IMR-90 (cell line): ENCODE data around the gene SSBP3. TPM values are rescaled to one million over a fixed set of nuclear protein-coding genes. Genes with fewer than 3 reads are reported as not detected.

ENCODE experiments used
- ATAC-seq: fragments of 200-7000 bp; cut with Tn5 transposase; 2 replicates; pipeline ENCODE4 v1.9.1; 2020; ENCODE audit warnings: low read depth, mild to moderate bottlenecking, moderate library complexity
- BruUV-seq: library from RNA; stranded (reverse); fragments of 400-500 nt; replicated peaks from 2 replicates; lab custom pipeline; 2021; lab: Mats Ljungman, UMichigan
- CTCF ChIA-PET: fragments of 300-600 bp; formaldehyde crosslinking; extraction: SDS; loops from one replicate; lab custom pipeline; 2021; ENCODE audit warnings: antibody characterized with exemption; lab: Yijun Ruan, JAX
- POLR2A ChIA-PET: fragments of 300-600 bp; sonication (Branson Sonifier 250); formaldehyde crosslinking; loops from one replicate; lab custom pipeline; 2022; ENCODE audit warnings: antibody characterized with exemption; ENCODE audit not compliant: unreplicated experiment; lab: Charles Lee
- DNase-seq: peaks from one replicate; pipeline ENCODE4 v3.0.0; 2013
- H2AFZ ChIP-seq: replicated peaks from 2 replicates; pipeline ENCODE3; 2013; ENCODE audit warnings: low read length, mild to moderate bottlenecking; ENCODE audit not compliant: poor library complexity
- H2AK5ac ChIP-seq: 2 replicates; pipeline ENCODE4 v1.6.1; 2013; ENCODE audit warnings: low read depth, low read length, inconsistent platforms
- H2AK9ac ChIP-seq: replicated peaks from 2 replicates; pipeline ENCODE3; 2013; ENCODE audit warnings: mild to moderate bottlenecking, low read depth, low read length, moderate library complexity; ENCODE audit not compliant: poor library complexity
- H2BK120ac ChIP-seq: 2 replicates; pipeline ENCODE4 v1.6.1; 2013; ENCODE audit warnings: low read depth, low read length, inconsistent platforms
- H2BK15ac ChIP-seq: 3 replicates; pipeline ENCODE4 v1.6.1; 2013; ENCODE audit warnings: low read depth, low read length, inconsistent platforms
- H2BK20ac ChIP-seq: 2 replicates; pipeline ENCODE4 v1.6.1; 2013; ENCODE audit warnings: low read depth, mild to moderate bottlenecking, inconsistent platforms, low read length, moderate library complexity
- H2BK5ac ChIP-seq: 2 replicates; pipeline ENCODE4 v1.6.1; 2013; ENCODE audit warnings: mild to moderate bottlenecking, low read depth, low read length, inconsistent platforms; ENCODE audit not compliant: poor library complexity, severe bottlenecking
- H3K14ac ChIP-seq: replicated peaks from 2 replicates; pipeline ENCODE4 v1.6.1; 2013; ENCODE audit warnings: low read depth, low read length, inconsistent platforms
- H3K18ac ChIP-seq: 2 replicates; pipeline ENCODE4 v1.6.1; 2013; ENCODE audit warnings: low read depth, low read length, control low read depth
- H3K23ac ChIP-seq: 2 replicates; pipeline ENCODE4 v1.6.1; 2013; ENCODE audit warnings: low read depth, low read length, inconsistent platforms
- H3K27ac ChIP-seq: 2 replicates; pipeline ENCODE4 v1.5.1; 2013; ENCODE audit warnings: mild to moderate bottlenecking, control low read depth, low read length; ENCODE audit not compliant: insufficient read depth
- H3K27me3 ChIP-seq: 2 replicates; pipeline ENCODE4 v1.6.1; 2013; ENCODE audit warnings: low read length; ENCODE audit not compliant: control insufficient read depth, insufficient read depth
- H3K36me3 ChIP-seq: 2 replicates; pipeline ENCODE4 v1.6.1; 2013; ENCODE audit warnings: low read length, mixed read lengths; ENCODE audit not compliant: control insufficient read depth, insufficient read depth
- H3K4ac ChIP-seq: 2 replicates; pipeline ENCODE4 v1.6.1; 2013; ENCODE audit warnings: low read depth, low read length, inconsistent platforms
- H3K4me1 ChIP-seq: 2 replicates; pipeline ENCODE4 v1.6.1; 2013; ENCODE audit warnings: low read length, mixed read lengths; ENCODE audit not compliant: control insufficient read depth, insufficient read depth
- H3K4me2 ChIP-seq: 2 replicates; pipeline ENCODE4 v1.6.1; 2013; ENCODE audit warnings: low read depth, mild to moderate bottlenecking, control low read depth, low read length, moderate library complexity
- H3K4me3 ChIP-seq: 2 replicates; pipeline ENCODE4 v1.5.1; 2013; ENCODE audit warnings: low read depth, mild to moderate bottlenecking, control low read depth, low read length, moderate library complexity; ENCODE audit not compliant: insufficient read depth
- H3K56ac ChIP-seq: 2 replicates; pipeline ENCODE4 v1.6.1; 2013; ENCODE audit warnings: low read length, inconsistent platforms; ENCODE audit not compliant: insufficient read depth; ENCODE audit errors: extremely low read depth
- H3K79me1 ChIP-seq, 2 experiments: 2 replicates each; pipeline ENCODE4 v1.6.1; 2013; ENCODE audit warnings: low read length in 2 of 2, inconsistent platforms in 1 of 2, low read depth in 1 of 2
- H3K9ac ChIP-seq: 2 replicates; pipeline ENCODE4 v1.6.1; 2013; ENCODE audit warnings: low read depth, low read length, control low read depth
- H3K9me1 ChIP-seq: 2 replicates; pipeline ENCODE4 v1.6.1; 2013; ENCODE audit warnings: low read length, inconsistent platforms; ENCODE audit not compliant: insufficient read depth
- H3K9me3 ChIP-seq: 2 replicates; pipeline ENCODE4 v1.6.1; 2013; ENCODE audit warnings: low read length; ENCODE audit not compliant: control insufficient read depth, insufficient read depth
- H4K20me1 ChIP-seq: 2 replicates; pipeline ENCODE4 v1.6.1; 2013; ENCODE audit warnings: low read length, inconsistent platforms; ENCODE audit not compliant: insufficient read depth
- H4K5ac ChIP-seq: 2 replicates; pipeline ENCODE4 v1.6.1; 2013; ENCODE audit warnings: mild to moderate bottlenecking, low read depth, low read length, control low read depth
- H4K8ac ChIP-seq, 2 experiments: 2 replicates each; pipeline ENCODE4 v1.6.1; 2013; ENCODE audit warnings: low read depth in 2 of 2, low read length in 2 of 2, control low read depth in 1 of 2, inconsistent platforms in 1 of 2
- H4K91ac ChIP-seq: 2 replicates; pipeline ENCODE4 v1.6.1; 2013; ENCODE audit warnings: low read depth, low read length, inconsistent platforms; ENCODE audit not compliant: insufficient read depth
- CEBPB ChIP-seq: IDR thresholded peaks from 2 replicates; pipeline ENCODE4 v1.6.1; 2012; ENCODE audit warnings: low read depth, low read length, improper control_type of control experiment
- CHD1 ChIP-seq: IDR thresholded peaks from 2 replicates; pipeline ENCODE4 v1.6.1; 2012; ENCODE audit warnings: low read depth, low read length, improper control_type of control experiment
- CTCF ChIP-seq: conservative IDR thresholded peaks from 2 replicates; pipeline ENCODE4 v1.5.1; 2012; ENCODE audit warnings: mild to moderate bottlenecking, low read depth, low read length, improper control_type of control experiment
- ELK1 ChIP-seq: fragments of 150-350 bp; IDR thresholded peaks from 2 replicates; pipeline ENCODE4 v1.6.1; 2016; ENCODE audit warnings: low read depth, mild to moderate bottlenecking, low read length, moderate library complexity, borderline replicate concordance
- FOS ChIP-seq: fragments of 150-350 bp; IDR thresholded peaks from 2 replicates; pipeline ENCODE4 v1.6.1; 2016; ENCODE audit warnings: low read depth, low read length
- MAFK ChIP-seq: IDR thresholded peaks from 2 replicates; pipeline ENCODE4 v1.6.1; 2012; ENCODE audit warnings: low read depth, low read length, improper control_type of control experiment
- MXI1 ChIP-seq: IDR thresholded peaks from 2 replicates; pipeline ENCODE4 v1.6.1; 2012; ENCODE audit warnings: low read depth, mild to moderate bottlenecking, low read length, moderate library complexity, borderline replicate concordance
- RAD21 ChIP-seq: IDR thresholded peaks from 2 replicates; pipeline ENCODE4 v1.6.1; 2012; ENCODE audit warnings: low read length, improper control_type of control experiment
- RCOR1 ChIP-seq: IDR thresholded peaks from 2 replicates; pipeline ENCODE4 v1.6.1; 2012; ENCODE audit warnings: mild to moderate bottlenecking, low read length, improper control_type of control experiment; ENCODE audit not compliant: insufficient replicate concordance
- RFX5 ChIP-seq: IDR thresholded peaks from 2 replicates; pipeline ENCODE4 v1.8.0; 2012; ENCODE audit warnings: low read depth, mild to moderate bottlenecking, low read length, moderate library complexity
- USF2 ChIP-seq: fragments of 150-350 bp; IDR thresholded peaks from 2 replicates; pipeline ENCODE4 v1.6.1; 2017; ENCODE audit warnings: mild to moderate bottlenecking, antibody characterized with exemption, low read length, low read depth
- WGBS, 2 experiments: methylation state at CpG; one replicate each; pipeline versions ENCODE4 v1.1.5 to v1.1.7; 2013; ENCODE audit warnings: missing lambda C conversion rate in 2 of 2; ENCODE audit not compliant: insufficient read length in 1 of 2; ENCODE audit errors: extremely low coverage in 2 of 2; 5-methylcytosine and 5-hydroxymethylcytosine counted together
- dilution Hi-C: fragments of 300-500 bp; cut with HindIII; formaldehyde crosslinking; loops from one replicate; pipeline ENCODE4 v1.14.3; 2018; ENCODE audit warnings: low sequenced_read_pairs; ENCODE audit not compliant: unreplicated experiment
- in situ Hi-C: fragments of 300-500 bp; cut with MboI; formaldehyde crosslinking; loops from 3 replicates; pipeline ENCODE4 v1.14.3; 2019; ENCODE audit warnings: low sequenced_read_pairs, inconsistent platforms, mixed read lengths
- intact Hi-C: fragments of 100-400 bp; cut with micrococcal nuclease; formaldehyde crosslinking; loops from 2 replicates; pipeline ENCODE4 v1.10.0; 2022
- polyA plus RNA-seq, 3 experiments: library from polyadenylated mRNA; depleted of rRNA; stranded (reverse); fragments of >200 nt; gene quantifications; 2 replicates each; pipeline ENCODE4 v1.2.3, GENCODE V29; 2012; ENCODE audit warnings: low replicate concordance in 1 of 3
- total RNA-seq: library from RNA; depleted of rRNA; stranded (reverse); fragments of >200 nt; gene quantifications from 2 replicates; pipeline ENCODE4 v1.2.3, GENCODE V29; 2012

Gene SSBP3
- total and polyA plus RNA-seq, 2 of the 4 experiments (the other 2 are of a cell fraction) = 10.9 to 39.6 TPM

- 0 out of 3 replicates have a peak overlapping the region, but pooled peaks have one; percentile 28 for H2BK15ac ChIP-seq
- H2BK20ac ChIP-seq = no peak overlapping the region; the same call in 1 of the 2 replicates
- H4K5ac ChIP-seq = no peak overlapping the region
- H2BK5ac ChIP-seq = peak overlapping the region; percentile 0
- BruUV-seq = no TSS peak
- intact Hi-C loops = loop anchor here (5.0 to 10.0 kb wide), 3 partner anchors 93 to 540 kb away; no protein-coding TSS in a partner anchor
- H3K4ac ChIP-seq = peak overlapping the region; percentile 49
- H3K23ac ChIP-seq = peak overlapping the region; percentile 87; the same call in 1 of the 2 replicates
- CTCF ChIA-PET = no interaction called here
- H2BK120ac ChIP-seq = peak overlapping the region; percentile 26
- peak overlapping the region; percentile 57 to 69; a peak in 3 of 4 replicates for H4K8ac ChIP-seq
- DNase-seq (no peak), ATAC-seq (no peak)
- peaks cover 25% of the 10 kb centered on the region for H4K20me1 ChIP-seq
- peaks cover 29 to 51% of the 10 kb centered on the region in 2 experiments for H3K79me1 ChIP-seq
- H3K56ac ChIP-seq = peak overlapping the region; percentile 30; the same call in 1 of the 2 replicates
- H3K4me1 ChIP-seq = peaks cover 22% of the 10 kb centered on the region
- POLR2A ChIA-PET = no interaction called here
- peak overlapping the region; percentile 45 for H4K91ac ChIP-seq
- peak overlapping the region; percentile 52 for H2AK9ac ChIP-seq
- no peak for TF ChIP-seq RAD21
- no peak for TF ChIP-seq FOS
- TF ChIP-seq USF2 = no peak
- no peak for TF ChIP-seq CTCF
- TF ChIP-seq CEBPB = no peak
- TF ChIP-seq RCOR1 = no peak
- TF ChIP-seq CHD1 = no peak
- no peak for TF ChIP-seq ELK1
- TF ChIP-seq MXI1 = no peak
- no peak for TF ChIP-seq MAFK
- no peak for TF ChIP-seq RFX5
- peak overlapping the region; percentile 22 for H3K27ac ChIP-seq
- H3K4me3 ChIP-seq = peak overlapping the region; percentile 60
- H3K36me3 ChIP-seq = peaks cover 16% of the 10 kb centered on the region
- H3K9ac ChIP-seq = peak overlapping the region; percentile 62
- peak overlapping the region; percentile 77 for H2AK5ac ChIP-seq
- no peak overlapping the region for H3K18ac ChIP-seq
- no peaks in the 10 kb centered on the region for H3K27me3 ChIP-seq
- in situ Hi-C loops = loop anchor here (5.0 kb wide), 1 partner anchor 82 kb away; no protein-coding TSS in a partner anchor
- WGBS, 2 experiments = 1% methylated on average over 18 of the region's 92 CpGs; no CpG with 5 or more reads in 1 of the 2 experiments
- peak overlapping the region; percentile 88 for H2AFZ ChIP-seq
- dilution Hi-C loops = no loop called here
- H3K9me1 ChIP-seq = peaks cover 20% of the 10 kb centered on the region
- peak overlapping the region; percentile 53 for H3K14ac ChIP-seq
- H3K4me2 ChIP-seq = peak overlapping the region; percentile 82
- no peaks in the 10 kb centered on the region for H3K9me3 ChIP-seq
These were observed 976 bp downstream of the SSBP3 start for GRCh38 chr1:54404939-54405897.
